KMS-11 (cell line): ENCODE measurements around the gene PCP2.

Source experiments
- H2AFZ ChIP-seq: fragments of 200-600 bp; sonication (generic); 2 replicates; pipeline ENCODE4 v1.6.1; 2016; ENCODE audit warnings: antibody characterized with exemption, mixed run types, low read depth
- H3K27ac ChIP-seq: fragments of 200-600 bp; sonication (generic); 2 replicates; pipeline ENCODE4 v1.6.1; 2016; ENCODE audit warnings: mild to moderate bottlenecking, mixed run types
- H3K27me3 ChIP-seq: fragments of 200-600 bp; sonication (generic); 2 replicates; pipeline ENCODE4 v1.6.1; 2017; ENCODE audit warnings: mild to moderate bottlenecking, low read depth, mixed run types, moderate library complexity; ENCODE audit not compliant: insufficient read depth
- H3K36me3 ChIP-seq: fragments of 200-600 bp; sonication (generic); 2 replicates; pipeline ENCODE4 v1.6.1; 2017; ENCODE audit warnings: mild to moderate bottlenecking, mixed run types; ENCODE audit not compliant: insufficient read depth
- H3K4me1 ChIP-seq: fragments of 200-600 bp; sonication (generic); 2 replicates; pipeline ENCODE4 v1.6.1; 2016; ENCODE audit warnings: mild to moderate bottlenecking, low read depth, mixed run types; ENCODE audit not compliant: poor library complexity, severe bottlenecking
- H3K4me2 ChIP-seq: fragments of 200-600 bp; sonication (generic); 2 replicates; pipeline ENCODE4 v1.7.0; 2016; ENCODE audit warnings: mild to moderate bottlenecking, mixed run types
- H3K4me3 ChIP-seq: fragments of 200-600 bp; sonication (generic); IDR thresholded peaks from 2 replicates; pipeline ENCODE4 v1.6.1; 2017; ENCODE audit warnings: low read depth, low read length, mixed read lengths; ENCODE audit not compliant: insufficient read depth
- H3K79me2 ChIP-seq: fragments of 200-600 bp; sonication (generic); 2 replicates; pipeline ENCODE4 v1.6.1; 2016; ENCODE audit warnings: low read depth, mixed run types; ENCODE audit not compliant: insufficient read depth
- H3K9ac ChIP-seq: fragments of 200-600 bp; sonication (generic); 2 replicates; pipeline ENCODE4 v1.6.1; 2016; ENCODE audit warnings: mild to moderate bottlenecking, mixed run types
- H4K20me1 ChIP-seq: fragments of 200-600 bp; sonication (generic); 2 replicates; pipeline ENCODE4 v1.6.1; 2016; ENCODE audit warnings: mild to moderate bottlenecking, mixed run types; ENCODE audit not compliant: insufficient read depth
- CTCF ChIP-seq: fragments of 200-600 bp; sonication (generic); conservative IDR thresholded peaks from 2 replicates; pipeline ENCODE4 v1.6.1; 2017; ENCODE audit warnings: low read depth, mild to moderate bottlenecking, antibody characterized with exemption, low read length, moderate library complexity, mixed read lengths

PCP2 gene

GRCh38 chr19:7617172-7617571 is 16.3 kb downstream of the PCP2 start:
- no peak for TF ChIP-seq CTCF
- H3K9ac ChIP-seq = no peak overlapping the region
- H3K4me3 ChIP-seq = no peak overlapping the region
- H3K79me2 ChIP-seq = no peaks in the 10 kb centered on the region
- H3K4me1 ChIP-seq = no peaks in the 10 kb centered on the region
- no peaks in the 10 kb centered on the region for H4K20me1 ChIP-seq
- no peaks in the 10 kb centered on the region for H3K36me3 ChIP-seq
- no peak overlapping the region for H3K4me2 ChIP-seq
- H2AFZ ChIP-seq = no peak overlapping the region
- H3K27ac ChIP-seq = no peak overlapping the region
- no peaks in the 10 kb centered on the region for H3K27me3 ChIP-seq

- no peaks in the 10 kb centered on the region for H3K27me3 ChIP-seq
- no peaks in the 10 kb centered on the region for H3K36me3 ChIP-seq
- H3K9ac ChIP-seq = no peak overlapping the region
- no peak overlapping the region for H2AFZ ChIP-seq
- no peak overlapping the region for H3K4me2 ChIP-seq
- H4K20me1 ChIP-seq = no peaks in the 10 kb centered on the region
- H3K79me2 ChIP-seq = no peaks in the 10 kb centered on the region
- no peak overlapping the region for H3K27ac ChIP-seq
- no peak overlapping the region for H3K4me3 ChIP-seq
- TF ChIP-seq CTCF = no peak
- H3K4me1 ChIP-seq = no peaks in the 10 kb centered on the region
Measured at GRCh38 chr19:7614859-7615741, 18.4 kb downstream of the PCP2 start.

- Histone ChIP-seq H3K4me2 (no peak overlapping the region), H3K4me3 (no peak overlapping the region), H4K20me1 (no peaks in the 10 kb centered on the region), H3K79me2 (no peaks in the 10 kb centered on the region), H2AFZ (no peak overlapping the region), H3K4me1 (no peaks in the 10 kb centered on the region), H3K27me3 (no peaks in the 10 kb centered on the region), H3K9ac (no peak overlapping the region), H3K27ac (no peak overlapping the region), H3K36me3 (no peaks in the 10 kb centered on the region)
- TF ChIP-seq CTCF = no peak
Measured at GRCh38 chr19:7612282-7613274, 20.9 kb downstream of the PCP2 start.

GRCh38 chr19:7611541-7612279 is 21.8 kb downstream of the PCP2 start:
- no peak overlapping the region for H3K27ac ChIP-seq

More at GRCh38 chr19:7611541-7612279, 21.8 kb downstream of the PCP2 start:
- Histone ChIP-seq H3K36me3 (no peaks in the 10 kb centered on the region), H2AFZ (no peak overlapping the region), H3K4me1 (no peaks in the 10 kb centered on the region), H3K9ac (no peak overlapping the region), H3K27me3 (no peaks in the 10 kb centered on the region), H3K4me3 (no peak overlapping the region), H3K79me2 (no peaks in the 10 kb centered on the region), H4K20me1 (no peaks in the 10 kb centered on the region), H3K4me2 (no peak overlapping the region)
- TF ChIP-seq CTCF = no peak
